GM18502 (cell line): ENCODE data around the gene AAR2.

Source experiments
- ATAC-seq: cut with Tn5 transposase; IDR thresholded peaks from one replicate; pipeline ENCODE4 v1.9.1; 2021; ENCODE audit warnings: mild to moderate bottlenecking; ENCODE audit not compliant: unreplicated experiment, poor library complexity

AAR2 gene

GRCh38 chr20:36216314-36217025 lies 19.8 kb upstream of the AAR2 start:
- ATAC-seq: no peak

DNA sequence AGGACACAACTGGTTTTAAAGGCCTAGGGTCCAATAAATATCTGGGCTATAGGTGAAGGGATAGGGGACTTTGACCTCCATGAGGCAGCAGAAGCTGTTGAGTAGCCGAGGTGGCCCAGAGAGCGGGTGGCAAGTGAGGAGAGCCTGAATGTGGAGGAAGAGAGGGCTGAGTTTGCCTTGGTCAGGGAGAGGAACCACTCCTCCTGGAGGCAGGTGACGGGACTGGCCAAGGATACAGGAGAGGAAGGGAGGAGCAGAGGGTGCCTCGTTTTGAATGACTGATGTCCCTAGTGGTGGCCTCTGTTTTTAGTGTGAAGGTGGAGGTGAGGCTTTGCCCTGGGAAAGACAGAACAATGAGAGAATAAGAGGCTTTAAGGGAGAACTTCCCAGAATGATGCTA lies 19.1 kb upstream of the AAR2 start:
- ATAC-seq: no peak

- ATAC-seq: no peak
Measured at GRCh38 chr20:36218380-36219064, 17.8 kb upstream of the AAR2 start.

DNA sequence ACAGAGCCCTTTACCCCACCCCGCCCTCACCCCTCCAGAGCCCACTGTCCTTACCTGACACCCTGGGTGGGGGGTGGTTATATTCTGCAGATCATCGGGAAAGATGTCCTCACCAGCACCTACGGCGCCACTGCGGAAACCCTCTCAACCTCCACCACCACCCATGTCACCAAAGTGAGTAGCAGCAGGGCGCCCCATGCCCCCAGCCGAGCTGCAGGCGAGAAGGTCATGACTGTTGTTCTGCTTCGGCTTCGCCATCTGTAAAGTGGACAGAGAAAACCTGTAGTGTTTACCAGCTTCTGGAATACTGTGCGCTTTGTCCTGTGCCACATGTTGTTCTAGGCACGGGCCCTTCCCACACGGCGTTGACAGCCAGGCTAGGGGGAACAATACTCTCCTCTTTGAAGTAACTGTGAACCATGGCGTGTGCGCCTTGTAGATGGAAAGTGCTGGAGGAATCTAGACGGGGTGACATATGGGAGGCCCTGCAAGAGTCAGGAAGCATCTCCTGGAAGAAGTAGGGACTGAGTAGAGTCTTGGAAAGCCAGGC lies 16.5 kb upstream of the AAR2 start:
- no peak for ATAC-seq

DNA sequence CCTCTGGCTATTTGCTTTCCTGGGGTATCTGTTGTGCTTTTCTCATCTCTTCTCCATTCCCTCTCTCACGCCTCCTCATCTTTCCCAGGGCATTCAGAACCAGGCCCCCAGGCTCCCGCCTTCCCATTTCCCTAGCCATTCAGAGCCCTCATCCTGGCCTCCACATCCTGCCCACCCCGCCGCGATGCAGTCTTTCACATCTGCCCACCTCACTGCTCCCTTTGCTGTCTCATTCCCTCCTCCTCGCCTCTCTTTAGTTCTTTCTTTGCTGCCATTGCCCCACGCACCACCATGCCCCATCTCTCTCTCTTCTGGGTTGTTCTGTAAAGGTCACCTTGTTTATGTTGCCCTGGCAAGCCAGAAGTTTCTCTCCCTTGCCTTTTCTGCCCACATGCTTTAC lies 10.6 kb upstream of the AAR2 start:
- ATAC-seq: no peak

DNA sequence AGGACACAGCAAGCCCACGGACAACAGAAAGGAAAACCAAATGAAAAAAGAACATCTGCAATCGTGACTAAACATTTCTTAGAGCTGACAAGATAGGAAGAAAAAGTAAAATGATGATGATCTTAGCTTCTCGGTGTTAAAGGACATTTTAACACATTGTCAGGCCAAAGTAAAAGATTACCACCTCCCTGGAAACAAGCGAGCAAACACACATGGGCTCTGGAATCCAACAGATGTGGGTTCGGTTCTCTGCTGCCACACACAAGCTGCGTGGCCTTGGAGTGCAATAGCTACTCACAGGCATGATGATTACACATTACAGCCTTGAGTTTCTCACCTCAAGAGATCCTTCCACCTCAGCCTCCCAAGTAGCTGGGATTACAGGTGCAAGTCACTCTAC lies 7.5 kb upstream of the AAR2 start:
- ATAC-seq: no peak

GRCh38 chr20:36230019-36230418 lies 6.3 kb upstream of the AAR2 start:
- no peak for ATAC-seq

DNA sequence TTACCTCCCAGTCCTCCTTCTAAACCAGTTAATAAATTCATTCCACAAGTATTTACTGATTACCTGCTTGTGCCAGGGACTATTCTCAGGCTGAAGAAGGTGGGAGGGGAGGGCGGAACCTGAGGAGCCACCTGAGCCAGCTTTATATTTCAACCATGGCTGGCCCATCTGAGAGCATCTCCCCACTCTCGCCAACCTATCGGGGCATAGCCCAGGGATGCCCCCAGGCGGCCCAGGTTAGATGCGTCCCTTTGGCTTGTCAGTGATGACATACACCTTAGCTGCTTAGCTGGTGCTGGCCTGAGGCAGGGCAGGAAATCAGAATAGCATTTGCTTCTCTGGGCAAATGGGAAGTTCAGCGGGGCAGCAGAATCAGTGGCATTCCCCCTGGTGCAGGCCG lies 4.9 kb upstream of the AAR2 start:
- ATAC-seq: no peak

GRCh38 chr20:36234771-36235320 lies 1.4 kb upstream of the AAR2 start:
- no peak for ATAC-seq

DNA sequence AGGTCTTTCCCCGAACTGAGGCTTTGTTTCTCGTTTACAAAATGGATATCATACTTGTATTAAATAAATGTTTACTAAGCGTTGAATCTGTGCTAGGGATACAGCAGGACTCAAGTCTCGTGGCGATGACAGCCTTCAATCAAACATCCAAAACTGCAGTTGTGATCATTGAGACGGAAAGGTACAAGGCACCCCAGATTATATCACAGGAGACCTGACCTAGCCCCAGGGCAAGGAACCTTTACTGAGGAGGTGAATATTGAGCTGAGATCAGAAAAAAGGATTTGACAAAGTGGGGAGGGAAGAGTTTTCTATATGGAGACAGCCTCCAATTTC lies 476 bp downstream of the AAR2 start:
- ATAC-seq: no peak

GRCh38 chr20:36237477-36237876 lies 1.2 kb downstream of the AAR2 start:
- ATAC-seq: no peak

- no peak for ATAC-seq
Measured at GRCh38 chr20:36238153-36238552, 1.9 kb downstream of the AAR2 start.

GRCh38 chr20:36238760-36239159 lies 2.5 kb downstream of the AAR2 start:
- no peak for ATAC-seq

DNA sequence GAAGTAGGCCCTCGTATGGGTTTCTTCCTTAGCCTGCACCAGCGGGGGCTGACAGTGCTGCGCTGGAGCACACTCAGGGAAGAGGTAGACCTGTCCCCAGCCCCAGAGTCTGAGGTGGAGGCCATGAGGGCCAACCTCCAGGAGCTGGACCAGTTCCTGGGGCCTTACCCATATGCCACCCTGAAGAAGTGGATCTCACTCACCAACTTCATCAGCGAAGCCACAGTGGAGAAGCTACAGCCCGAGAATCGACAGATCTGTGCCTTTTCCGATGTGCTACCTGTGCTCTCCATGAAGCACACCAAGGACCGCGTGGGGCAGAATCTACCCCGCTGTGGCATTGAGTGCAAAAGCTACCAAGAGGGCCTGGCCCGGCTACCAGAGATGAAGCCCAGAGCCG lies 3.8 kb downstream of the AAR2 start:
- no peak for ATAC-seq

GRCh38 chr20:36241678-36242077 lies 5.4 kb downstream of the AAR2 start:
- ATAC-seq: no peak

- ATAC-seq: no peak
Measured at GRCh38 chr20:36243726-36244125, 7.4 kb downstream of the AAR2 start.

GRCh38 chr20:36246401-36246800 lies 10.1 kb downstream of the AAR2 start:
- ATAC-seq: no peak

DNA sequence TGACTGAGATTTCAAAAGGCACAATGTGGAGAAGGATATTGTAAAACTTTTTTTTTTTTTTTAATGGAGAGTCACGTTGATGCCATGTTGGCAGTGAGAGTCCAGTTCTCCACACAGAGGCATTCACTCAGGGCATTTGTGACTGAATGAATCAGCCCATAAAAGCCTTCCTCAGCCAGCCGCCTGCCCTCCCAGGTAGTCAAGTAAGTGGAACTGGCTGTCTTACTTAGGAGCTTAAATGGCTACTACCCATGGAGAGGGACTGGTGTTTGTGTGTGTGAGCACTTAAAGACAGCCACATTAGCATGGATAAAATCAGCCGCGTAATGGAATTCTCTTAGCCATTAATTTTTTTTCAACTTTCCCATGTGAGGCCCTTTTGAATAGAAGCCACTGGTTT lies 12.6 kb downstream of the AAR2 start:
- ATAC-seq: no peak

GRCh38 chr20:36249450-36249849 lies 13.2 kb downstream of the AAR2 start:
- no peak for ATAC-seq

- ATAC-seq: no peak
Measured at GRCh38 chr20:36251426-36251825, 15.1 kb downstream of the AAR2 start.

DNA sequence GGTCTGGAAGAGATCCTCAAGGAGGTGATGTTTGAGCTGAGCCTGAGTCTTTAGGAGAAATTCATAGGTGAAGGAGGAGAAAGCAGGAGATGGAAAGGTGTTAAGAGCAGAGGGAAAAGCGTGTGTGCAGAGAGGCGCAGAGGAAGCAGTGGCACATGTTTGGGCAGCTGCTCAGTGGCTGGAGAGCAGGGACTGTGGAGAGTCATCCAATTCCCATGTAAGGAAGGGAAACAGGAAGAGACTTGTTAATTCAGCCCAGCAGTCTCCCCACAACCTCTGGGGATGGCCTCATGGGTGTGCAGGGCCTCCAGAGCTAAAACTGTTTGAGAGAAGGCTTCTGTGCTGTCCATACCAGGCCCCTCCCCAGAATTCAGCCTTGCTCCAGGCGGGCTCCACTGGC lies 16.2 kb downstream of the AAR2 start:
- ATAC-seq: no peak

- ATAC-seq: no peak
Measured at GRCh38 chr20:36253036-36253435, 16.8 kb downstream of the AAR2 start.
